Uterus (tissue), 4 donors: ENCODE measurements around the gene TYRO3. TPM values are rescaled to one million over a fixed set of nuclear protein-coding genes. Genes with fewer than 3 reads are reported as not detected.

Experiments used
- DNase-seq, 2 donors: peaks; one replicate each; pipeline ENCODE4 v3.0.0-alpha.2; 2019 to 2020
- H3K27ac ChIP-seq, 2 donors: fragments of 200-600 bp; sonication (generic); 1 replicate in 1 of 2; 2 replicates in 1 of 2; pipeline ENCODE4 v1.5.1; 2016 to 2018
- H3K27me3 ChIP-seq, 2 donors: fragments of 200-600 bp; sonication (generic); one replicate each; pipeline ENCODE4 v1.5.1; 2018 to 2019; ENCODE audit warnings: control low read depth in 1 of 2
- H3K36me3 ChIP-seq, 2 donors: fragments of 200-600 bp; sonication (generic); one replicate each; pipeline ENCODE4 v1.5.1; 2019; ENCODE audit warnings: control low read depth in 1 of 2
- H3K4me1 ChIP-seq, 2 donors: fragments of 200-600 bp; sonication (generic); one replicate each; pipeline ENCODE4 v1.5.1; 2018 to 2019; ENCODE audit warnings: control low read depth in 1 of 2
- H3K4me3 ChIP-seq, 2 donors: fragments of 200-600 bp; sonication (generic); 1 replicate in 1 of 2; 2 replicates in 1 of 2; pipeline ENCODE4 v1.5.1; 2018 to 2019; ENCODE audit warnings: mild to moderate bottlenecking in 1 of 2
- H3K9me3 ChIP-seq, 2 donors: fragments of 200-600 bp; sonication (generic); one replicate each; pipeline ENCODE4 v1.5.1; 2019; ENCODE audit warnings: control low read depth in 1 of 2
- POLR2A ChIP-seq, 2 donors: fragments of 450-650 bp; IDR thresholded peaks; one replicate each; pipeline ENCODE4 v1.6.1; 2016; ENCODE audit warnings: antibody characterized with exemption in 2 of 2, mild to moderate bottlenecking in 1 of 2, moderate library complexity in 1 of 2
- intact Hi-C: fragments of 100-400 bp; cut with DNase I; formaldehyde crosslinking; loops from one replicate; pipeline ENCODE4 v1.15.1; 2023; ENCODE audit warnings: low total_unique reads
- total RNA-seq, 4 donors: library from RNA; depleted of rRNA in 3 of 4; stranded (reverse); fragments of >200 nt in 3 of 4; gene quantifications; one replicate each; pipeline versions ENCODE4 v1.1.0 to v1.2.4, GENCODE V29; 2014 to 2023
- TF ChIP-seq, protein P1 (sequence below), 4 experiments: fragments of 200-600 bp in 2 of 4; fragments of 450-650 bp in 2 of 4; sonication (generic) in 2 of 4; IDR thresholded peaks; one replicate each; pipeline ENCODE4 v1.5.1; 2016 to 2019; ENCODE audit warnings: antibody characterized with exemption in 4 of 4, mild to moderate bottlenecking in 2 of 4, moderate library complexity in 1 of 4
- donor health status: DM: yes; HTN: yes; CAD: no.

The TYRO3 gene
- total RNA-seq, 4 donors from 2014 or later: 6.5 to 34.8 (median 24.3) TPM

DNA sequence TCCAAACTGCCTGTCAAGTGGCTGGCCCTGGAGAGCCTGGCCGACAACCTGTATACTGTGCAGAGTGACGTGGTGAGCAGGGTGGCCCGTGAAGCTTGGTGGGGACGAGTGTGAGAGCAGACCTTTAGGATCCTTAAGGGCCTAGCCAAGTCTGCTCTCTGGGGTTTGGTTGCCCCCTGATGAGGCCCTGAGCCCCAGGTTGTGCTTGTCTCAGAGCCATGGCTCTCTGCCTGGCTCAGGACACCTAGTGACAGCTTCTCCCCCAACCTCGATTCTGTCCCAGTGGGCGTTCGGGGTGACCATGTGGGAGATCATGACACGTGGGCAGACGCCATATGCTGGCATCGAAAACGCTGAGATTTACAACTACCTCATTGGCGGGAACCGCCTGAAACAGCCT lies 14.4 kb downstream of the TYRO3 start:
- Histone ChIP-seq H3K36me3 (no peaks in the 10 kb centered on the region), H3K27me3 (no peaks in the 10 kb centered on the region), H3K4me3 (no peak overlapping the region), H3K4me1 (no peaks in the 10 kb centered on the region), H3K9me3 (no peaks in the 10 kb centered on the region), H3K27ac (no peak overlapping the region)
- intact Hi-C loops: no loop called here
- TF ChIP-seq, protein P1, sequence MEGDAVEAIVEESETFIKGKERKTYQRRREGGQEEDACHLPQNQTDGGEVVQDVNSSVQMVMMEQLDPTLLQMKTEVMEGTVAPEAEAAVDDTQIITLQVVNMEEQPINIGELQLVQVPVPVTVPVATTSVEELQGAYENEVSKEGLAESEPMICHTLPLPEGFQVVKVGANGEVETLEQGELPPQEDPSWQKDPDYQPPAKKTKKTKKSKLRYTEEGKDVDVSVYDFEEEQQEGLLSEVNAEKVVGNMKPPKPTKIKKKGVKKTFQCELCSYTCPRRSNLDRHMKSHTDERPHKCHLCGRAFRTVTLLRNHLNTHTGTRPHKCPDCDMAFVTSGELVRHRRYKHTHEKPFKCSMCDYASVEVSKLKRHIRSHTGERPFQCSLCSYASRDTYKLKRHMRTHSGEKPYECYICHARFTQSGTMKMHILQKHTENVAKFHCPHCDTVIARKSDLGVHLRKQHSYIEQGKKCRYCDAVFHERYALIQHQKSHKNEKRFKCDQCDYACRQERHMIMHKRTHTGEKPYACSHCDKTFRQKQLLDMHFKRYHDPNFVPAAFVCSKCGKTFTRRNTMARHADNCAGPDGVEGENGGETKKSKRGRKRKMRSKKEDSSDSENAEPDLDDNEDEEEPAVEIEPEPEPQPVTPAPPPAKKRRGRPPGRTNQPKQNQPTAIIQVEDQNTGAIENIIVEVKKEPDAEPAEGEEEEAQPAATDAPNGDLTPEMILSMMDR (IDR thresholded peaks at IDR 0.05): no peak
- no peak for TF ChIP-seq POLR2A (IDR thresholded peaks at IDR 0.05)
- no peak for DNase-seq

DNA sequence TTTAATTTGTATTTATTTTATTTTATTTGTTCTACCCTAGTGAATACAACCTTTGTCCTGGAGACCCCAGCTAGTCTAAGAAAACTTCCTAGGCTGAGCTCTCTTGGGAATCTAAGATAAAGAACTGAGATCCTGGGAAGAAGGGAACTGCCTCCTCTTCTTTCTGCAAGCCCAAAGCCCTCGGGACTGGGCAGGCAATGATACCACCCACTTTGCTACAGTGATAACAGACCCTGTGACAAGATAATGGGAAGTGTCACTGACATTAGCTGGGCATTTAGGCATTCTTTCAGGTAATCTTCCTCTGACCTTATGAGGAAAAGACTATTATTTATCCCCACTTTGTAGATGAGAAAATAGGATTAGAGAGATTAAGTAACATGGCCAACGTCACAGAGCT lies 15.1 kb downstream of the TYRO3 start:
- TF ChIP-seq, protein P1 (IDR thresholded peaks at IDR 0.05): no peak
- TF ChIP-seq POLR2A (IDR thresholded peaks at IDR 0.05): no peak
- Histone ChIP-seq H3K36me3 (no peaks in the 10 kb centered on the region), H3K27ac (no peak overlapping the region), H3K4me3 (no peak overlapping the region), H3K4me1 (no peaks in the 10 kb centered on the region), H3K27me3 (no peaks in the 10 kb centered on the region), H3K9me3 (no peaks in the 10 kb centered on the region)
- intact Hi-C loops: no loop called here
- no peak for DNase-seq

DNA sequence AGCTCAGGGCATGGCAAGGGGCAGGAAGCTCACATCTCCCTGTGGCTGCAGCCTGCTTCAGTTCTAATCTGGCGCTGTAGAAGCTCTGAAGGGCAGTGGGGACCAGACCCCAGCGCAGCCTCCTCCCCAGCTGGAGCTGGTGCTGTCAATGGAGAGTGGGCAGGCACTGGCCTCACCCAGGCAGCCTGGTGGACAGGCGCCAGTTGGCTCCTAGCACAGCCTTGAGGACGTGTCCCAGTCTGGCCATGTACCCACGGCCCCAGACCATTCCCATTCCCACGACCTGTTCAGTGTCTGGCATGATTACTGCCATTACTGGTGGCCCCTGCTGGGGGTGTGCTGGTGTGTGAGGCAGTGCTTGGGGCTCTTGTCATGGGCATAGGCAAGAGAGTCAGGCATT lies 16.3 kb downstream of the TYRO3 start:
- Histone ChIP-seq H3K4me1 (no peaks in the 10 kb centered on the region), H3K27me3 (no peaks in the 10 kb centered on the region), H3K4me3 (no peak overlapping the region), H3K27ac (no peak overlapping the region), H3K36me3 (no peaks in the 10 kb centered on the region), H3K9me3 (no peaks in the 10 kb centered on the region)
- DNase-seq: no peak
- TF ChIP-seq, protein P1 (IDR thresholded peaks at IDR 0.05): no peak
- no peak for TF ChIP-seq POLR2A (IDR thresholded peaks at IDR 0.05)
- intact Hi-C loops: no loop called here

DNA sequence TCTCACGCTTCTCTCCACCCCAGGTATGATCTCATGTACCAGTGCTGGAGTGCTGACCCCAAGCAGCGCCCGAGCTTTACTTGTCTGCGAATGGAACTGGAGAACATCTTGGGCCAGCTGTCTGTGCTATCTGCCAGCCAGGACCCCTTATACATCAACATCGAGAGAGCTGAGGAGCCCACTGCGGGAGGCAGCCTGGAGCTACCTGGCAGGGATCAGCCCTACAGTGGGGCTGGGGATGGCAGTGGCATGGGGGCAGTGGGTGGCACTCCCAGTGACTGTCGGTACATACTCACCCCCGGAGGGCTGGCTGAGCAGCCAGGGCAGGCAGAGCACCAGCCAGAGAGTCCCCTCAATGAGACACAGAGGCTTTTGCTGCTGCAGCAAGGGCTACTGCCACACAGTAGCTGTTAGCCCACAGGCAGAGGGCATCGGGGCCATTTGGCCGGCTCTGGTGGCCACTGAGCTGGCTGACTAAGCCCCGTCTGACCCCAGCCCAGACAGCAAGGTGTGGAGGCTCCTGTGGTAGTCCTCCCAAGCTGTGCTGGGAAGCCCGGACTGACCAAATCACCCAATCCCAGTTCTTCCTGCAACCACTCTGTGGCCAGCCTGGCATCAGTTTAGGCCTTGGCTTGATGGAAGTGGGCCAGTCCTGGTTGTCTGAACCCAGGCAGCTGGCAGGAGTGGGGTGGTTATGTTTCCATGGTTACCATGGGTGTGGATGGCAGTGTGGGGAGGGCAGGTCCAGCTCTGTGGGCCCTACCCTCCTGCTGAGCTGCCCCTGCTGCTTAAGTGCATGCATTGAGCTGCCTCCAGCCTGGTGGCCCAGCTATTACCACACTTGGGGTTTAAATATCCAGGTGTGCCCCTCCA lies 19.1 kb downstream of the TYRO3 start:
- TF ChIP-seq POLR2A (IDR thresholded peaks at IDR 0.05): no peak
- TF ChIP-seq, protein P1 (IDR thresholded peaks at IDR 0.05): no peak
- Histone ChIP-seq H3K4me3 (no peak overlapping the region), H3K4me1 (no peaks in the 10 kb centered on the region), H3K27ac (no peak overlapping the region), H3K27me3 (no peaks in the 10 kb centered on the region), H3K36me3 (no peaks in the 10 kb centered on the region), H3K9me3 (no peaks in the 10 kb centered on the region)
- intact Hi-C loops: no loop called here
- DNase-seq: no peak

DNA sequence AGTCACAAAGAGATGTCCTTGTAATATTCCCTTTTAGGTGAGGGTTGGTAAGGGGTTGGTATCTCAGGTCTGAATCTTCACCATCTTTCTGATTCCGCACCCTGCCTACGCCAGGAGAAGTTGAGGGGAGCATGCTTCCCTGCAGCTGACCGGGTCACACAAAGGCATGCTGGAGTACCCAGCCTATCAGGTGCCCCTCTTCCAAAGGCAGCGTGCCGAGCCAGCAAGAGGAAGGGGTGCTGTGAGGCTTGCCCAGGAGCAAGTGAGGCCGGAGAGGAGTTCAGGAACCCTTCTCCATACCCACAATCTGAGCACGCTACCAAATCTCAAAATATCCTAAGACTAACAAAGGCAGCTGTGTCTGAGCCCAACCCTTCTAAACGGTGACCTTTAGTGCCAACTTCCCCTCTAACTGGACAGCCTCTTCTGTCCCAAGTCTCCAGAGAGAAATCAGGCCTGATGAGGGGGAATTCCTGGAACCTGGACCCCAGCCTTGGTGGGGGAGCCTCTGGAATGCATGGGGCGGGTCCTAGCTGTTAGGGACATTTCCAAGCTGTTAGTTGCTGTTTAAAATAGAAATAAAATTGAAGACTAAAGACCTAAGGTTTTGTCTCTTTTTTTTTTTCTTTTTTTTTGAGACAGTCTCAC lies 19.8 kb downstream of the TYRO3 start:
- Histone ChIP-seq H3K27ac (no peak overlapping the region), H3K27me3 (no peaks in the 10 kb centered on the region), H3K4me3 (no peak overlapping the region), H3K9me3 (no peaks in the 10 kb centered on the region), H3K36me3 (no peaks in the 10 kb centered on the region), H3K4me1 (no peaks in the 10 kb centered on the region)
- TF ChIP-seq, protein P1 (IDR thresholded peaks at IDR 0.05): no peak
- no peak for TF ChIP-seq POLR2A (IDR thresholded peaks at IDR 0.05)
- no peak for DNase-seq
- intact Hi-C loops: no loop called here
